HepG2 (cell line): ENCODE data around the gene CST3. TPM values are rescaled to one million over a fixed set of nuclear protein-coding genes. Genes with fewer than 3 reads are reported as not detected.

Source experiments
- E2F5 ChIP-seq: sonication (generic); formaldehyde crosslinking; conservative IDR thresholded peaks from 2 replicates; pipeline ENCODE4 v1.4.0; 2020; ENCODE audit warnings: missing genetic modification reagents
- GPBP1L1 ChIP-seq: sonication (generic); formaldehyde crosslinking; IDR thresholded peaks from 2 replicates; pipeline ENCODE4 v1.5.0; 2020; ENCODE audit warnings: mild to moderate bottlenecking, missing genetic modification reagents
- HBP1 ChIP-seq: IDR thresholded peaks from 2 replicates; pipeline ENCODE4 v1.6.1; 2016; ENCODE audit warnings: low read depth, control low read depth
- MXI1 ChIP-seq: IDR thresholded peaks from 3 replicates; pipeline ENCODE4 v1.6.1; 2012; ENCODE audit warnings: low read depth, low read length, inconsistent platforms, borderline replicate concordance
- NFE2L2 ChIP-seq: fragments of 150-350 bp; IDR thresholded peaks from 2 replicates; pipeline ENCODE4 v1.6.1; 2014; ENCODE audit warnings: low read length
- NR1H2 ChIP-seq: sonication (generic); formaldehyde crosslinking; IDR thresholded peaks from 2 replicates; pipeline ENCODE4 v1.8.1; 2022; ENCODE audit warnings: low read depth, missing genetic modification reagents, borderline replicate concordance
- RARA ChIP-seq: IDR thresholded peaks from 2 replicates; pipeline ENCODE4 v1.6.1; 2016; ENCODE audit warnings: missing genetic modification reagents, missing compliant biosample characterization
- SNAPC2 ChIP-seq: sonication (generic); formaldehyde crosslinking; IDR thresholded peaks from 2 replicates; pipeline ENCODE4 v1.8.1; 2022; ENCODE audit warnings: mild to moderate bottlenecking, missing genetic modification reagents
- SNAPC5 ChIP-seq: sonication (generic); formaldehyde crosslinking; IDR thresholded peaks from 2 replicates; pipeline ENCODE4 v1.8.1; 2023; ENCODE audit warnings: mild to moderate bottlenecking, missing genetic modification reagents, borderline replicate concordance
- SNRNP70 ChIP-seq: fragments of 200-400 bp; formaldehyde crosslinking; IDR thresholded peaks from 2 replicates; pipeline ENCODE4 v1.6.1; 2017; ENCODE audit warnings: mild to moderate bottlenecking, low read depth, low read length, moderate library complexity
- STAT5B ChIP-seq: sonication (generic); formaldehyde crosslinking; IDR thresholded peaks from 2 replicates; pipeline ENCODE4 v1.4.0; 2020; ENCODE audit warnings: missing genetic modification reagents
- SYNCRIP ChIP-seq: fragments of 200-400 bp; formaldehyde crosslinking; IDR thresholded peaks from 2 replicates; pipeline ENCODE4 v1.6.1; 2018; ENCODE audit warnings: mild to moderate bottlenecking, low read depth, low read length; ENCODE audit not compliant: insufficient read depth
- THAP8 ChIP-seq: sonication (generic); formaldehyde crosslinking; IDR thresholded peaks from 2 replicates; pipeline ENCODE4 v1.5.1; 2020; ENCODE audit warnings: missing genetic modification reagents, mild to moderate bottlenecking, borderline replicate concordance
- ZBTB37 ChIP-seq: sonication (generic); formaldehyde crosslinking; IDR thresholded peaks from 2 replicates; pipeline ENCODE4 v1.4.0; 2020; ENCODE audit warnings: mild to moderate bottlenecking, missing genetic modification reagents
- ZBTB43 ChIP-seq: sonication (generic); formaldehyde crosslinking; conservative IDR thresholded peaks from 2 replicates; pipeline ENCODE4 v1.4.0; 2020; ENCODE audit warnings: missing genetic modification reagents
- ZFP41 ChIP-seq: sonication (generic); formaldehyde crosslinking; IDR thresholded peaks from 2 replicates; pipeline ENCODE4 v1.4.0; 2020; ENCODE audit warnings: mild to moderate bottlenecking, missing genetic modification reagents, borderline replicate concordance
- ZNF326 ChIP-seq: sonication (generic); formaldehyde crosslinking; IDR thresholded peaks from 2 replicates; pipeline ENCODE4 v1.4.0; 2020; ENCODE audit warnings: missing genetic modification reagents, borderline replicate concordance
- ZNF615 ChIP-seq: sonication (generic); formaldehyde crosslinking; IDR thresholded peaks from 2 replicates; pipeline ENCODE4 v1.5.0; 2020; ENCODE audit warnings: mild to moderate bottlenecking, missing genetic modification reagents, borderline replicate concordance
- ZNF770 ChIP-seq: sonication (generic); formaldehyde crosslinking; IDR thresholded peaks from 2 replicates; pipeline ENCODE4 v1.5.0; 2020; ENCODE audit warnings: mild to moderate bottlenecking, missing genetic modification reagents
- polyA plus RNA-seq, 8 experiments: library from polyadenylated mRNA; depleted of rRNA in 3 of 8; stranded (reverse) in 7 of 8; unstranded in 1 of 8; fragments of >200 nt; fragmentation: Illumina TruSeq in 4 of 8; extraction: Trizol in 4 of 8; gene quantifications; 2 replicates each; pipeline versions ENCODE4 v1.2.1 to v1.2.3, GENCODE V29; 2011 to 2016; ENCODE audit warnings: low read depth in 4 of 8, missing spikeins in 1 of 8, mixed read lengths in 1 of 8; ENCODE audit not compliant: insufficient read depth in 1 of 8
- total RNA-seq, 5 experiments: library from RNA; depleted of rRNA; stranded (reverse); fragments of >200 nt; fragmentation: Illumina TruSeq; extraction: Trizol; gene quantifications; 2 replicates each; pipeline ENCODE4 v1.2.3, GENCODE V29; 2016; ENCODE audit warnings: low read depth in 1 of 5

The CST3 gene
- total and polyA plus RNA-seq, 2 of the 13 experiments (the other 11 are each of a cell fraction or from before 2014, with no cell fraction given) = 690 to 1,005 TPM

- TF ChIP-seq ZFP41 (CRISPR knock-in tag) (peak; percentile 85; the same call in 1 of the 2 replicates), E2F5 (0 out of 2 replicates have a peak, but pooled peaks have one; percentile 21), HBP1 (CRISPR knock-in tag) (peak; percentile 68; the same call in 1 of the 2 replicates), ZBTB43 (CRISPR knock-in tag) (peak; percentile 91), ZNF770 (CRISPR knock-in tag) (peak; percentile 76; the same call in 1 of the 2 replicates), SYNCRIP (no peak), ZNF326 (CRISPR knock-in tag) (no peak), STAT5B (CRISPR knock-in tag) (no peak), ZNF615 (CRISPR knock-in tag) (no peak), RARA (CRISPR knock-in tag) (peak; percentile 98), ZBTB37 (CRISPR knock-in tag) (no peak), SNAPC5 (CRISPR knock-in tag) (peak; percentile 87; the same call in 1 of the 2 replicates), SNRNP70 (no peak), NFE2L2 (no peak), GPBP1L1 (CRISPR knock-in tag) (no peak), MXI1 (peak; percentile 85; the same call in 2 of the 3 replicates), THAP8 (CRISPR knock-in tag) (no peak), NR1H2 (CRISPR knock-in tag) (no peak), SNAPC2 (CRISPR knock-in tag) (peak; percentile 96)
Observed at GRCh38 chr20:23629017-23629541, 8.7 kb downstream of the CST3 start (continued).
